KOPT-K1 (cell line): Measurements from ENCODE around the gene RBM20.

Source experiments
- H3K27ac ChIP-seq: fragments of 200-600 bp; sonication (generic); 2 replicates; pipeline ENCODE4 v1.5.1; 2016; ENCODE audit warnings: antibody characterized with exemption, mild to moderate bottlenecking, low read depth, low read length; ENCODE audit not compliant: poor library complexity, severe bottlenecking
- H3K36me3 ChIP-seq: fragments of 200-600 bp; sonication (generic); 2 replicates; pipeline ENCODE4 v1.5.1; 2017; ENCODE audit warnings: antibody characterized with exemption, mild to moderate bottlenecking, low read length, moderate library complexity; ENCODE audit not compliant: insufficient read depth
- H3K9me3 ChIP-seq: fragments of 200-600 bp; sonication (generic); 2 replicates; pipeline ENCODE4 v1.5.1; 2017; ENCODE audit warnings: antibody characterized with exemption, low read length, mild to moderate bottlenecking; ENCODE audit not compliant: insufficient read depth, poor library complexity, severe bottlenecking

Gene RBM20

GRCh38 chr10:110789604-110790433 lies 145.7 kb downstream of the RBM20 start:
- Histone ChIP-seq H3K9me3 (no peaks in the 10 kb centered on the region), H3K36me3 (no peaks in the 10 kb centered on the region), H3K27ac (no peak overlapping the region)

DNA sequence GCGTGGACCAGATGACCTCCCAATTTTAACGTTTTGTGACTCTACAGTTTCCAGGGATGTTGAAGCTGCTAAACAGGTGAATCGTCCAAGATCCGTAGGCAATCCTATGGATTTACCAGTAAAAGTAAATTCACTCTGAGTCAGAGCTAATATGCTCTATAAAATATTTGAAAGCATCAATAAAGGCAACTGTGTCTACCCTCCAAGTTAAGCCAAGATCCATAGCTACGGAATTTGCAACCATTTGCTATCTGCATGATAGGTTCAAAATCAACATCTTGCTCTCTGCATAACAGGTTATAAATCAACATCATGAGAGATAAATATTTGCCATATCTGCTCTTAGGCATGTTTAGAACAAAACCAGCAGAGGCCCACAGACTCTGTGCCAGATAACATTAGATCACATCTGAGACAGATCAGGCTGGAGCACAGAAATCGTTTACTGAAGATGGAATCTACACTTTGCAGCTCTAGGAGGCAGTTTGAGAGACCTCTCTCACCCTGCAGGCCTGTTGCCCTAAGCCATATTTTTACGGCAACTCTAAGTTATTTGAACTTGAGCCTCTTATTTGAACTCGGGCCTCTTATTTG lies 146.9 kb downstream of the RBM20 start:
- Histone ChIP-seq H3K27ac (no peak overlapping the region), H3K9me3 (no peaks in the 10 kb centered on the region), H3K36me3 (no peaks in the 10 kb centered on the region)

- no peak overlapping the region for H3K27ac ChIP-seq
- no peaks in the 10 kb centered on the region for H3K9me3 ChIP-seq
- H3K36me3 ChIP-seq: no peaks in the 10 kb centered on the region
These were observed 147.5 kb downstream of the RBM20 start for GRCh38 chr10:110791541-110792073.

DNA sequence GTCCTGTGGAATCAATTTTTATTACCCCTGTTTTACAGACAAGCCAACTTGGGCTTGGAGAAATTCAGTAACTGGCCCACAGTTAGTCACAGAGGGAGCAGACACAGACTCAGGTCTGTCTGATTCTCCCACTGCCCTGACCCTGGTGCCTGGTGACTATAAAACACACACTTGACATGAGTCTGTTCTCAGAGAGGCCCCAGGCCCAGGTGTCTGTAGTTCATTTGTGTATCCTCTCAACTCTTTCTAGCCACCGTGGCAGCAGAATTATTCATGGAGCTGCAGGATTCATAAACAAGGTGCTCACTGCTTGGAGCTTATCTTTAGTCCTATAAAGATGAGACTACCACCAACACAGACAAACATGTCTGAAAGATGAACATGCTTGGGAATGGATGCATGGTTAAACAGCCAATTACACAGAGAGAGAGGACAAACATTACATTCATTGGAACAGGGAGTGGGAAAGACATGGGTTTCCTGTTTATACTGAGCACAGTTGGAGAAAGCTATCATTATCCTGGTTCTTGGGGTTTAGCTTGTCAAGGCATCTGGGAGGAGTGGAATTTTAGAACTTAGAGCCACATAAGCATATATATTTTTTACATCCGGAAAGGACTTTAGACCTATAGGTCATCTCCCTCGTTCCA lies 148.5 kb downstream of the RBM20 start:
- Histone ChIP-seq H3K27ac (no peak overlapping the region), H3K9me3 (no peaks in the 10 kb centered on the region)

GRCh38 chr10:110793128-110793812 lies 149.1 kb downstream of the RBM20 start:
- Histone ChIP-seq H3K9me3 (no peaks in the 10 kb centered on the region), H3K36me3 (no peaks in the 10 kb centered on the region), H3K27ac (no peak overlapping the region)

More for the DNA sequence above, 148.5 kb downstream of the RBM20 start:
- H3K36me3 ChIP-seq: no peaks in the 10 kb centered on the region

- Histone ChIP-seq H3K9me3 (no peaks in the 10 kb centered on the region), H3K27ac (no peak overlapping the region), H3K36me3 (no peaks in the 10 kb centered on the region)
These were observed 149.8 kb downstream of the RBM20 start for GRCh38 chr10:110793886-110794285.

GRCh38 chr10:110794808-110795207 lies 150.7 kb downstream of the RBM20 start:
- no peak overlapping the region for H3K27ac ChIP-seq
- no peaks in the 10 kb centered on the region for H3K36me3 ChIP-seq
- H3K9me3 ChIP-seq: no peaks in the 10 kb centered on the region

- no peaks in the 10 kb centered on the region for H3K36me3 ChIP-seq
- H3K27ac ChIP-seq: no peak overlapping the region
- no peaks in the 10 kb centered on the region for H3K9me3 ChIP-seq
These were observed 153.3 kb downstream of the RBM20 start for GRCh38 chr10:110797416-110797815.

- no peak overlapping the region for H3K27ac ChIP-seq
- no peaks in the 10 kb centered on the region for H3K9me3 ChIP-seq
- H3K36me3 ChIP-seq: no peaks in the 10 kb centered on the region
These were observed 154.2 kb downstream of the RBM20 start for GRCh38 chr10:110798340-110798739.

DNA sequence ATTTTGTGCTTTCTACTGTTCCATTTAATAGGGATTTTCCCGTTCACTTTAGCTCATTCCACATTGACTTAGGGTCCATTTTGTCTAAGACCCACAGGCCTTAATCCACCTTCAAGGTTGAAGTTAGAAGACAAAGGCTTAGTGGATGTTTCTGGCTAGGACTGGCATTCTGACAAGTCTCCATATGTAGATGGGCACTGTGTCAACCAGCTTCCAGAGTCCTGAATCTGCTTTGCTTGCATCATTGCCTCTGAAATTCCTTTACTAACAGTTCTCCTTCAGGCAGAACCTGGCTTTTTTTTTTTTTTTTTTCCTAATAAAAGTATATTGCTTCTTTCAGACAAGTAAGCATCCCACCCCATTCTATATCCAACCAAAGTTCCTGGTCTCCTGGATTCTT lies 158.0 kb downstream of the RBM20 start:
- Histone ChIP-seq H3K27ac (no peak overlapping the region), H3K36me3 (no peaks in the 10 kb centered on the region), H3K9me3 (no peaks in the 10 kb centered on the region)

GRCh38 chr10:110802551-110803238 lies 158.6 kb downstream of the RBM20 start:
- Histone ChIP-seq H3K36me3 (no peaks in the 10 kb centered on the region), H3K27ac (no peak overlapping the region)

GRCh38 chr10:110803239-110803749 lies 159.2 kb downstream of the RBM20 start:
- H3K27ac ChIP-seq: no peak overlapping the region
- H3K9me3 ChIP-seq: no peaks in the 10 kb centered on the region
- H3K36me3 ChIP-seq: no peaks in the 10 kb centered on the region

More at GRCh38 chr10:110802551-110803238, 158.6 kb downstream of the RBM20 start:
- no peaks in the 10 kb centered on the region for H3K9me3 ChIP-seq

DNA sequence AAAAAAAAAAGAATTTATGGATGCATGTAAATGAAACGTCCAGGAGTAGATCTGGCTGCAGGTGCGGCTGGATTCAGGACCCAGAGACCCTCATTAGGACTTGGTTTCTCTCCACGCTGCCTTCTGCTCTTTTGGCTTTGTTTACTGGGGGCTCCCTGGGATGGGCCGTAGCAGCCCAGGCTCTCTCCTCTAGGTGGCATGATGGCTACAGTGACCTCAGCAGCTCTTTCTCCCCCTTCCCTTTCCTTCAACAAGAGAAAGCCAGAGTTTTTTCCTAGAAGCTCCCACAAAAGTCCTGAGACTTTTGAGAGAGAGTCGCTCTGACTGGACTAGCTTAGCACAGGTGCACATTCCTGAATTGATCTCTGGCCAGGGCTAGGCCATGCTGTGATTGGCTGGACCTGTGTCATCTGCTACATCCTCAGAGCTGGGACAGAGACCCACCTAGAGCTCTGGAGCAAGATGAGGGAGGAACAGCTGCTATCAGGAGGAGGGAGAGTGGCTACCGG lies 159.7 kb downstream of the RBM20 start:
- H3K36me3 ChIP-seq: no peaks in the 10 kb centered on the region
- H3K27ac ChIP-seq: no peak overlapping the region
- no peaks in the 10 kb centered on the region for H3K9me3 ChIP-seq

DNA sequence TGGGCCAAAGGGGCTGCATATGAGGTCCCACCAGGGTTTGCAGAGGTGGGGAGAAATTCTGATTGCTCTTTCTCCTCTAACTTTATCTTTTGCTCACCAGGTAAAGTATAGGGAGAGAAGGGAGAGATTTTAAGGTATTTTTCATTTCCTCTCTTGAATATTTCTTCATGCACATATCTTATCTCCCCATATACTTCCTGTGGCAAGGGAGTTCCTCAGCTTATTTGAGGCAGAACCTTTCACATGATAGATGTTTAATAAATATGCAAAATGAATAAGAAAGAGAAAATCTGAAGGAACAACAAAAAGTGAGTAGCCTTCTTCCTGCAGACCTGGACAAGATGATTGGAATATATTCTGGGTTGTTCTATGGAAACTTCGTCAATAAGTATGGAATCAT lies 160.2 kb downstream of the RBM20 start:
- Histone ChIP-seq H3K9me3 (no peaks in the 10 kb centered on the region), H3K36me3 (no peaks in the 10 kb centered on the region), H3K27ac (no peak overlapping the region)
